Sciatic nerve (tissue), 2 donors: ENCODE data around the gene AKAP17A. TPM values are rescaled to one million over a fixed set of nuclear protein-coding genes. Genes with fewer than 3 reads are reported as not detected.
A peak's percentile ranks its signal among the peaks of the same experiment; 100 is the strongest.
"Not testable (repeated sequence)": the region's sequence is repeated elsewhere in the genome, so short reads cannot be mapped to it uniquely, and the experiment has no call there.

Experiments
- ATAC-seq: fragments of 200-7000 bp; cut with Tn5 transposase; one replicate; pipeline ENCODE4 v1.9.1; 2020; ENCODE audit warnings: mild to moderate bottlenecking, moderate library complexity
- DNase-seq: peaks from one replicate; pipeline ENCODE4 v3.0.0-alpha.2; 2020; ENCODE audit warnings: low spot score
- intact Hi-C: fragments of 100-400 bp; cut with DNase I; formaldehyde crosslinking; loops from one replicate; pipeline ENCODE4 v1.14.2; 2022
- total RNA-seq: library from RNA; stranded (reverse); fragmentation: NEBNext Ultra II Directional; extraction: Animal tissue kit (Norgen Biotek cat#: 25700); gene quantifications from one replicate; pipeline ENCODE4 v1.2.1, GENCODE V29; 2021
- donor health status: DM: no; HTN: no; CAD: no.
- donor health status: DM: no; HTN: no; CAD: no.

The AKAP17A gene, protein sequence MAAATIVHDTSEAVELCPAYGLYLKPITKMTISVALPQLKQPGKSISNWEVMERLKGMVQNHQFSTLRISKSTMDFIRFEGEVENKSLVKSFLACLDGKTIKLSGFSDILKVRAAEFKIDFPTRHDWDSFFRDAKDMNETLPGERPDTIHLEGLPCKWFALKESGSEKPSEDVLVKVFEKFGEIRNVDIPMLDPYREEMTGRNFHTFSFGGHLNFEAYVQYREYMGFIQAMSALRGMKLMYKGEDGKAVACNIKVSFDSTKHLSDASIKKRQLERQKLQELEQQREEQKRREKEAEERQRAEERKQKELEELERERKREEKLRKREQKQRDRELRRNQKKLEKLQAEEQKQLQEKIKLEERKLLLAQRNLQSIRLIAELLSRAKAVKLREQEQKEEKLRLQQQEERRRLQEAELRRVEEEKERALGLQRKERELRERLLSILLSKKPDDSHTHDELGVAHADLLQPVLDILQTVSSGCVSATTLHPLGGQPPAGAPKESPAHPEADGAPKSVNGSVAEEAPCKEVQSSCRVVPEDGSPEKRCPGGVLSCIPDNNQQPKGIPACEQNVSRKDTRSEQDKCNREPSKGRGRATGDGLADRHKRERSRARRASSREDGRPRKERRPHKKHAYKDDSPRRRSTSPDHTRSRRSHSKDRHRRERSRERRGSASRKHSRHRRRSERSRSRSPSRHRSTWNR
- total RNA-seq = 48.5 TPM

GRCh38 chrX:1591102-1591862 is at the start of gene AKAP17A:
TSS of gene AKAP17A (plus strand) at chrX:1591604. CDS start at chrX:1593463, 1,859 bp downstream.
- intact Hi-C loops = no loop called here
- DNase-seq (peak; percentile 98), ATAC-seq (peak; percentile 99)

DNA sequence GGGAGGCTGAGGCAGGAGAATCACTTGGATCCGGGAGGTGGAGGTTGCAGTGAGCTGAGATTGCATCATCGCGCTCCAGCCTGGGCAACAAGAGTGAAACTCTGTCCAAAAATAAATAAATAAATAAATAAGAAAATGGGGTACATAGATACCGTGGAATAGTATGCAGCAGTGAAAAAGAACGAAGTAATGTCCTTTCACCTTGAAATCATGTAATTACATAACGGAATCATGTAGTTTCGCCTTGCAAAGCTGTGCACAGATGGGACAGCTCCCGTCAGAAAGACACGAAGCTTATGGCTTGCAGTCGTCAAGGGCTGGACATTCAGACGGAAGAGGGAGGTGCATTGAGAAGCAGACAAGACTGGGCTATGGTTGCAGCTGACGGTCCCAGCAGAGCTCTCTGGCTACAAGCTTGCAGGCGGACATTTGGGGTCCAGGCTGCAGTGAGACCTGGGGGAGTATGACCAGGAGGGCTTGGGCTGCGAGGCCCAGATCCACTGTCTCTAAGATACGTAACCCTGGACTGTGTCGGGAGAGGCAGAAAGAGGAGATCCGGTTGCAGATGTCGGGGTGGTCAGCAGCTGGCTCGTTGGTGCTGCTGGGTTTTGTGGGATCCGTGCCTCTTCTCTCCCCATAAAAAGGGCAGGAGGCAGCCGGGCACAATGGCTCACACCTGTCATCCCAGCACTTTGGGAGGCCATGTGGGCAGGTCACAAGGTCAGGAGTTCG is 48.2 kb upstream of the AKAP17A start:
- intact Hi-C loops = loop anchor here (5.0 kb wide), 1 partner anchor 1369 kb away; no protein-coding TSS in a partner anchor
- no peak for ATAC-seq
- DNase-seq = no peak

DNA sequence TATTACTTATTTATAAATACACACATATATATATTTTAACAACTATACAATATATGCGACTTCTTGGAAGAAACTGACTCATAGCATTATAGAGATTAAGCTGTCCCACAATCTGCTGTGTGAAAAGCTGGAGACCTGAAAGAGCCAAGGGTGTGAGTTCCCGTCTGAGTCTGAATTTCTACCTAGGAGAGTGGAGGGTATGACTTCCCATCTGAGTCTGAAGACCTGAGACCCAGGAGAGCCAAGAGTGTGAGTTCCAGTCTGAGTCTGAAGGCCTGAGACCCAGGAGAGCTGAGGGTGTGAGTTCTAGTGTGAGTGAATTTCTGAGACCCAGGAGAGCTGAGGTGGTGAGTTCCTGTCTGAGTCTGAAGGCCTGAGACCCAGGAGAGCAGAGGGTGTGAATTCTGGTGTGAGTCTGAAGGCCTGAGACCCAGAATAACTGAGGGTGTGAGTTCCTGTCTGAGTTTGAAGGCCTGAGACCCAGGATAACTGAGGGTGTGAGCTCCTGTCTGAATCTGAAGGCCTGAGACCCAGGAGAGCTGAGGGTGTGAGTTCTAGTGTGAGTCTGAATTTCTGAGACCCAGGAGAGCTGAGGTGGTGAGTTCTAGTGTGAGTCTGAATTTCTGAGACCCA is 45.5 kb upstream of the AKAP17A start:
- ATAC-seq = no peak
- no peak for DNase-seq
- intact Hi-C loops = no loop called here

DNA sequence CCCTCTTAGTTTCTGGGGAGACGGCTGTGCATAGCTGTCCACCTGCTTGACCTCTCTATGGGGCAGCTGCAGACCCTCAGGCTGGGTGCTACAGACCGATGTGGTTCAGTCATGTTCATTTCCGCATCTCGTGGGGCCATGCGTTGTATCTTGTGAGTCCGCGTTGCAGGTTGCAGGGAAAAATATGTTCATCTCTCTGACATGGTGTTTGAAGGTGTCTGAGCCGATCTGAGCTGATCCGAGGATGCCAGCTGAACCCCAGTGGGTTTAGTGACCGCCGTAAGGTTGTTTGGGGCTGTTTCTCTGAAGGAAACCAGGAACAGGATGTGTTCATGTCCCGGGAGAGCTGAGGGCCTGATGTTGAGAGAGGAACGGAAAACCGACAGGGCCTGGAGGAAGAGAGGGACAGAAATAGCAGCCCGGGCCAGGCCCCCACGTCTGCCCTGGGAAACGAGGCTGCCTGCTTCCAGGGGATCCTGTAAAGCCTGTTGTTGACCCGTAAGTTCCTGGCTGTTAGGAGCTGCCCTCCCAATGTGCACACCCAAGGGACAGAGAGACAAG is 44.6 kb upstream of the AKAP17A start:
- intact Hi-C loops = no loop called here
- no peak for ATAC-seq
- DNase-seq = no peak

DNA sequence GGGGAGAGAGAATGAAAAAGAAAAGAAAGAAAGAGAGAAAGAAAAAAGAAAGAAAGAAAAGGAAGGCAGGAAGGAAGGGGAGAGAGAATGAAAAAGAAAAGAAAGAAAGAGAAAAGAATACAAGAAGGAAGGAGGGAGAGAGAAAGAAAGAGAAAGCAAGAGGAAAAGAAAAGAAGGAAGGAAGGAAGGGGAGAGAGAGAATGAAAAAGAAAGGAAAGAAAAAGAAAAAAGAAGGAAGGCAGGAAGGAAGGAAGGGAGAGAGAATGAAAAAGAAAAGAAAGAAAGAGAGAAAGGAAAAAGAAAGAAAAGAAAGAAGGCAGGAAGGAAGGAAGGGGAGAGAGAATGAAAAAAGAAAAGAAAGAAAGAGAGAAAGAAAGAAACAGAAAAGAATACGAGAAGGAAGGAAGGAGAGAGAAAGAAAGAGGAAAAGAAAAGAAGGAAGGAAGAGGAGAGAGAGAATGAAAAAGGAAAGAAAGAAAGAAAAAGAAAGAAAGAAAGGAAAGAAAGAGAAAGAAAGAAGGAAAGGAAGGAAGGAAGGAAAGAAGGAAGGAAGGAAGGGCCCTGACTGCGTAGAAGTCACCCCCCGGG is 39.4 kb upstream of the AKAP17A start:
- intact Hi-C loops = no loop called here
- ATAC-seq (no peak), DNase-seq (no peak)

- ATAC-seq (no peak), DNase-seq (no peak)
- intact Hi-C loops = no loop called here
Observed at GRCh38 chrX:1554469-1555210, 36.8 kb upstream of the AKAP17A start.

GRCh38 chrX:1555370-1555769 is 36.0 kb upstream of the AKAP17A start:
- DNase-seq = no peak
- intact Hi-C loops = no loop called here
- no peak for ATAC-seq

DNA sequence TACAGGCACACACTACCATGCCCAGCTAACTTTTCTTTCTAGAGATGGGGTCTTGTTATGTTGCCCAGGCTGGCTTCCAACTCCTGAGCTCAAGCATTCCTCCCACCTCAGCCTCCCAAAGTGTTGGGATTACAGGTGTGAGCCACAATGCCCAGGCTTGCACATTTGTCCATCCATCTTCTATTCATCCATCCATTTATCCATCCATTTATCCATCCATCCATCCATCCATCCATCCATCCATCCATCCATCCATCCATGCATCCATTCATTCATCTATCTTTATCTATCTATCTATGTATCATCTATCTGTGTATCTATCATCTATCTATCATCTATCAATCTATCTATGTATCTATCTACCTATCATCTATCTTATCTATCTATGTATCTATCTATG is 34.0 kb upstream of the AKAP17A start:
- DNase-seq, ATAC-seq, intact Hi-C loops: not testable (repeated sequence)

- DNase-seq = no peak
- intact Hi-C loops = no loop called here
- no peak for ATAC-seq
Observed at GRCh38 chrX:1558761-1559468, 32.5 kb upstream of the AKAP17A start.

GRCh38 chrX:1561164-1561563 is 30.2 kb upstream of the AKAP17A start:
- ATAC-seq (no peak), DNase-seq (no peak)
- intact Hi-C loops = no loop called here

GRCh38 chrX:1564077-1564476 is 27.3 kb upstream of the AKAP17A start:
- DNase-seq, intact Hi-C loops, ATAC-seq: not testable (repeated sequence)

- intact Hi-C loops = no loop called here
- ATAC-seq (no peak), DNase-seq (no peak)
Observed at GRCh38 chrX:1564750-1565683, 26.4 kb upstream of the AKAP17A start.

GRCh38 chrX:1574181-1574580 is 17.2 kb upstream of the AKAP17A start:
- intact Hi-C loops = loop anchor here (10.0 kb wide), 1 partner anchor 99 kb away; no protein-coding TSS in a partner anchor
- not testable (repeated sequence) for ATAC-seq, DNase-seq

GRCh38 chrX:1576201-1576992 is 15.0 kb upstream of the AKAP17A start:
- intact Hi-C loops = loop anchor here (10.0 kb wide), 1 partner anchor 102 kb away; no protein-coding TSS in a partner anchor
- ATAC-seq (no peak), DNase-seq (no peak)

DNA sequence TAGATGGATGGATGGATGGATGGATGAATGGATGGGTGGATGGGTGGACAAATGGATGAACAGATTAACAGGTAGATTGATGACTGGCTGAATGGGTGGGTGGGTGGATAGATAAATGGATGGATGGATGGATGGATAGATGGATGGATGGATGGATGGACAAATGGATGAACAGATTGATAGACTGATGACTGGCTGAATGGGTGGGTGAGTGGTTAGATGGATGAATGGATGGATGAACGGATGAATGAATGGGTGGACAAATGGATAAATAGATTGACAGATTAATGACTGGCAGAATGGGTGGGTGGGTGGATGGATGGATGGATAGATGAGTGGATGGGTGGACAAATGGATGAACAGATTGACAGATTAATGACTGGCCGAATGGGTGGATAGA is 13.6 kb upstream of the AKAP17A start:
- DNase-seq = no peak
- ATAC-seq = no peak
- intact Hi-C loops = loop anchor here (10.0 kb wide), 1 partner anchor 103 kb away; no protein-coding TSS in a partner anchor
